ENCODE data around the gene AIFM2.
"Not testable (repeated sequence)": the region's sequence is repeated elsewhere in the genome, so short reads cannot be mapped to it uniquely, and the experiment has no call there.

AIFM2 gene

GRCh38 chr10:70132098-70133029 lies at the start of gene AIFM2:
AIFM2 (minus strand) TSS chr10:70132825; CDS start chr10:70124084, 8,741 bp downstream.
- DNase-seq: peak; percentile 32

- DNase-seq: not testable (repeated sequence)
Measured at GRCh38 chr10:70179209-70179608, 46.6 kb upstream of the AIFM2 start.

GRCh38 chr10:70178139-70178725 lies 45.6 kb upstream of the AIFM2 start:
- no peak for DNase-seq

- no peak for DNase-seq
Measured at GRCh38 chr10:70176441-70176840, 43.8 kb upstream of the AIFM2 start.

GRCh38 chr10:70175516-70175915 lies 42.9 kb upstream of the AIFM2 start:
- no peak for DNase-seq

GRCh38 chr10:70174058-70174741 lies 41.6 kb upstream of the AIFM2 start:
- DNase-seq: peak; percentile 33

- no peak for DNase-seq
Measured at GRCh38 chr10:70169649-70170364, 37.2 kb upstream of the AIFM2 start.

GRCh38 chr10:70169011-70169410 lies 36.4 kb upstream of the AIFM2 start:
- no peak for DNase-seq

GRCh38 chr10:70167246-70167645 lies 34.6 kb upstream of the AIFM2 start:
- DNase-seq: no peak

- DNase-seq: no peak
Measured at GRCh38 chr10:70166394-70166793, 33.8 kb upstream of the AIFM2 start.

GRCh38 chr10:70164163-70164562 lies 31.5 kb upstream of the AIFM2 start:
- no peak for DNase-seq

GRCh38 chr10:70163448-70163847 lies 30.8 kb upstream of the AIFM2 start:
- no peak for DNase-seq

- DNase-seq: peak; percentile 71
Measured at GRCh38 chr10:70162892-70163201, 30.2 kb upstream of the AIFM2 start.

- no peak for DNase-seq
Measured at GRCh38 chr10:70162151-70162891, 29.7 kb upstream of the AIFM2 start.

- DNase-seq: no peak
Measured at GRCh38 chr10:70160798-70161197, 28.2 kb upstream of the AIFM2 start.

- not testable (repeated sequence) for DNase-seq
Measured at GRCh38 chr10:70159366-70159765, 26.7 kb upstream of the AIFM2 start.

- DNase-seq: no peak
Measured at GRCh38 chr10:70158113-70158512, 25.5 kb upstream of the AIFM2 start.

GRCh38 chr10:70155255-70155838 lies 22.7 kb upstream of the AIFM2 start:
- DNase-seq: no peak

GRCh38 chr10:70148516-70148915 lies 15.9 kb upstream of the AIFM2 start:
- DNase-seq: no peak

- DNase-seq: no peak
Measured at GRCh38 chr10:70147259-70147625, 14.6 kb upstream of the AIFM2 start.

GRCh38 chr10:70146489-70147258 lies 14.0 kb upstream of the AIFM2 start, which contains the start of gene TYSND1:
TYSND1 (minus strand) TSS chr10:70146700; CDS start chr10:70146586, 114 bp downstream.
- DNase-seq: peak; percentile 95

Data from stimulated activated CD4-positive, alpha-beta T cell treated with anti-CD3 and anti-CD28 coated beads, Interleukin-4, amount 100 ng/mL, for 24 hours (primary cell).